GM11168 (cell line): ENCODE results near the gene RAD51AP2.
"Not testable (repeated sequence)": the region's sequence is repeated elsewhere in the genome, so short reads cannot be mapped to it uniquely, and the experiment has no call there.

Experiments
- in situ Hi-C: fragments of 300-500 bp; cut with MboI; formaldehyde crosslinking; loops from one replicate; pipeline ENCODE4 v1.12.0; 2022; ENCODE audit warnings: low sequenced_read_pairs; ENCODE audit not compliant: unreplicated experiment

RAD51AP2 gene

GRCh38 chr2:17538022-17538843, 20.0 kb upstream of the RAD51AP2 start:
- in situ Hi-C loops, result no loop called here

GRCh38 chr2:17536416-17536815, 18.2 kb upstream of the RAD51AP2 start:
- in situ Hi-C loops, result no loop called here

- in situ Hi-C loops, result no loop called here
These were observed 15.3 kb upstream of the RAD51AP2 start for GRCh38 chr2:17533546-17533945.

GRCh38 chr2:17529771-17530170, 11.5 kb upstream of the RAD51AP2 start:
- in situ Hi-C loops, result no loop called here

GRCh38 chr2:17522303-17522702, 4.1 kb upstream of the RAD51AP2 start:
- in situ Hi-C loops, result no loop called here

- in situ Hi-C loops, result no loop called here
These were observed 3.4 kb upstream of the RAD51AP2 start for GRCh38 chr2:17521621-17522020.

- in situ Hi-C loops, result no loop called here
These were observed 2.5 kb upstream of the RAD51AP2 start for GRCh38 chr2:17520761-17521160.

- in situ Hi-C loops, result no loop called here
These were observed 1.2 kb upstream of the RAD51AP2 start for GRCh38 chr2:17519486-17519885.

GRCh38 chr2:17517481-17518211, 594 bp downstream of the RAD51AP2 start:
- in situ Hi-C loops, result no loop called here

- in situ Hi-C loops, result no loop called here
These were observed 2.6 kb downstream of the RAD51AP2 start for GRCh38 chr2:17515652-17516051.

GRCh38 chr2:17506736-17507616, 11.3 kb downstream of the RAD51AP2 start:
- in situ Hi-C loops, result no loop called here

- in situ Hi-C loops, result no loop called here
These were observed 20.5 kb downstream of the RAD51AP2 start for GRCh38 chr2:17497718-17498117.

- in situ Hi-C loops, result no loop called here
These were observed 22.6 kb downstream of the RAD51AP2 start for GRCh38 chr2:17495590-17495989.

- in situ Hi-C loops, result not testable (repeated sequence)
These were observed 28.1 kb downstream of the RAD51AP2 start for GRCh38 chr2:17490165-17490564.

- in situ Hi-C loops, result not testable (repeated sequence)
These were observed 29.6 kb downstream of the RAD51AP2 start for GRCh38 chr2:17488610-17489009.

GRCh38 chr2:17483496-17483895, 34.7 kb downstream of the RAD51AP2 start:
- in situ Hi-C loops, result no loop called here

- in situ Hi-C loops, result no loop called here
These were observed 35.6 kb downstream of the RAD51AP2 start for GRCh38 chr2:17482651-17483050.

- in situ Hi-C loops, result no loop called here
These were observed 38.4 kb downstream of the RAD51AP2 start for GRCh38 chr2:17479875-17480274.

GRCh38 chr2:17476830-17477229, 41.4 kb downstream of the RAD51AP2 start:
- in situ Hi-C loops, result no loop called here

- in situ Hi-C loops, result no loop called here
These were observed 42.2 kb downstream of the RAD51AP2 start for GRCh38 chr2:17476064-17476463.

- in situ Hi-C loops, result no loop called here
These were observed 43.0 kb downstream of the RAD51AP2 start for GRCh38 chr2:17475286-17475685.
